Activated CD8-positive, alpha-beta memory T cell treated with anti-CD3 and anti-CD28 coated beads, Interleukin-2, amount 50 U/mL, for 24 hours (primary cell): Measurements from ENCODE around the gene KIF26B.
"Not testable (repeated sequence)": the region's sequence is repeated elsewhere in the genome, so short reads cannot be mapped to it uniquely, and the experiment has no call there.

Experiments
- DNase-seq: peaks from one replicate; pipeline ENCODE4 v3.0.0-alpha.2; 2020; ENCODE audit errors: extremely low read depth

Gene KIF26B

GRCh38 chr1:245154429-245155271 is at the start of gene KIF26B:
TSS of gene KIF26B (plus strand) at chr1:245154985. CDS start at chr1:245155425, 440 bp downstream.
- DNase-seq = no peak

DNA sequence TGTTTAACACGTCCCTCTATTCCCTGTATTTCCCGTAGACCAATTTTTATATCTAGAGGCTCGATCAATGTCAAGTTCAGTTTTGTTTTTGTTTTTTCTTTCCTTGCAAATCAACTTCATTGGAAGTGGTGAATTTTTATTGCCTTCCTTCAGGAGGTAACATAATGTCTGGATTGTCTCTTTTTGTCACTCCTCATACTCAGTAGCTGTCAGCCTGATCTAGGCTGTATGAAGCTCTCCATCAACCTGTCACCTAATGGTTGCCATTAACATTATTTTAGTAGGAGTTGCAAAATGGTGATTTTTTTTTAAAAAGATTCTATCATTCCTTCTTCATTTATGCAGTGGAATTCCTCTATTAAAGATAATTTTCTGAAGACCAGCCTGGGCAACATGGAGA is 49.7 kb upstream of the KIF26B start:
- DNase-seq = no peak

DNA sequence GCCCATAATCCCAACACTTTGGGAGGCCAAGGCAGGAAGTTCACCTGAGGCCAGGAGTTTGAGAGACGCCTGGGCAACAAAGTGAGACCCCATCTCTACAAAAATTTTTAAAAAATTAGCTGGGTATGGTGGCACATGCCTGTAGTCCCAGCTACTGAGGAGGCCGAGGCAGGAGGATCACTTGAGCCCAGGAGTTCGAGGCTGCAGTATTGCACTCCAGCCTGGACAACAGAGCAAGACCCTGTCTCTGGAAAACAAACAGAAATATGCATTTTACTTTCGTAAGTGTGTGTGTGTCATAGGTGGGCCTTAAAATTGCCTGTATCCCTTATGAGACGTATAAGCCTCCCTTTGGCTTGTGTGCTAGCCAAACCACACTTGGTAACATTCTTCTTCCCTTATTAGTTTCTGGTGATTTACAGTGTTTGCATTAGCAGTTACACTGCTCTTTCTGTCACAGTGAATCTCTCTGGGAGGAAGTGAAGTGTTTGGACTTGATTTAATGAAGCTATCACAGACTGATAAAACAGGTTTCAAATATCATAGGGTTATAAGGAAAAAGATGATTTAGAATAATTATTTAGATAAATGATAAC is 48.9 kb upstream of the KIF26B start:
- DNase-seq = no peak

GRCh38 chr1:245107776-245108114 is 47.0 kb upstream of the KIF26B start:
- no peak for DNase-seq

GRCh38 chr1:245108246-245108645 is 46.5 kb upstream of the KIF26B start:
- no peak for DNase-seq

DNA sequence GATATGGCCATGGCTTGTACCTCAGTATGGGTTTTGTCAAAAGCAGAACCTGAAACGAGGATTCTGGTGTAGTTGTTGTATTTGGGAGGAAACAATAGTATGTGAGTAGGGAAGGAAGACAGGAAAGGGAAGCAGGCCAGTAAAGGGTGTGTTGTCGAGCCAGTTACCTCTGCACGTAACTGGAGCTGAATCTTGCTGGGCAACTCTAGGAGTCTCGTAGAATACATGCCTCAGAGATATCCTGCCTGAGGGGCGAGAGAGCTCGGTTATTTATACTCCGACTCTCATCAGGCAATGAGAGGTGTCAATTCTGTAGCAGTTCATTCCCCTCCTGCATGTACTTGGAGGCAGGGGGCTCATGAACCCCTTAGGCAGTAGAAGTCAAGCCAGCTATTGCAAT is 45.9 kb upstream of the KIF26B start:
- DNase-seq = no peak

- DNase-seq = no peak
Observed at GRCh38 chr1:245110406-245110805, 44.4 kb upstream of the KIF26B start.

GRCh38 chr1:245111073-245111472 is 43.7 kb upstream of the KIF26B start:
- no peak for DNase-seq

GRCh38 chr1:245113649-245114048 is 41.1 kb upstream of the KIF26B start:
- no peak for DNase-seq

- no peak for DNase-seq
Observed at GRCh38 chr1:245116131-245116530, 38.7 kb upstream of the KIF26B start.

DNA sequence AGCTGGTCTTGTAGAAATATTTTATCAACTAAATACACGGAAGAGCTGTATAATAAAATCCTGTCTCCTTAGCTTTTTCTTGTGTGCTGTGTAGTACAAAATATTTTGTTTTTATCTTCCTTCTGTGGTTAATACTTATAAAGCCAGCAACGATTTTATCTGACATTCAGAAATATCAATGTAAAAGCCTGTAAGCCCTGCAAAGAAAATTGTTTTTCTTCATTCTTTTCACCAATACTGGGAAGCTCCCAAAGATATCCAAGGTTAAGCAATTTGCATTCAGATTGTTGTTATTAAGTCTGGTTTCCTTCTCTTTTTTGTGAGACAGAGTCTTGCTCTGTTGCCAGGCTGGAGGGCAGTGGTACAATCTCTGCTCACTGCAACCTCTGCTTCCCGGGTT is 38.0 kb upstream of the KIF26B start:
- DNase-seq = no peak

DNA sequence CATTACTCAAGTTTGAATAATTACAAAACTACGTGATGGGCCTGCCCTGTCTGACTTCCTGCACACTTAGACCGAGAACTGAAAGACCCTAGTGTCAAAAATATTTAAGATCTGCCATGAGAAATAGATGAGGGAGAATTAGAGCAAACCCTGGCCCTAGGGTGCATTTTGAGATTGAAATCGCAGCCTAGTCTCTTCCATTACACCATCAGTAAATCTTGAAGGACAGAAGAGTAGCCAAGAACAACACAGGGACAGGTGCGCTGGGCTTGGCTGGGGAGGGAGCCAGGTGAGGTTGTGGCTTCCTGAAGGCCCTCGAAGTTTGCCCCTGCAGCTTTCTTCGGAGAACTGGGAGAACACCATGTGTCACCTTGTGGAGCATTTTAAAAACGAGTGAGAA is 36.7 kb upstream of the KIF26B start:
- no peak for DNase-seq

DNA sequence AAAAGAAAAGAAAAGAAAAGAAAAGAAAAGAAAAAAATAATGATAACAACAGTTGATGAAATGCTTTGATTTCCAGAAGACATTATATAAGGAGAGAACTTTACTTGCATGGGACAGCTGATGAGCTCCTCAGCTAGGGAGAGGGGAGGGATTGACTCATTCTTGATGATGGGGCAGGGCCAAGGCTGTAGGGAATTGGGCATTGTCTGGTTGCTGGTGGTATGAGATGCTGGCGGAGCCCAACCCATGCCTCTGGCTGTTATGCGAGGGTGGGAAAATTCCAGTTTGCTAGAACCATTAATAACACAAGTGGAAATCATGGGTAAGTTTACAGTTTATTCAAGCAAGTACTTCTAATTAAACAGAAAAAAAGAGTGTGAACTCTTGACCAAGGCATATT is 36.0 kb upstream of the KIF26B start:
- no peak for DNase-seq

DNA sequence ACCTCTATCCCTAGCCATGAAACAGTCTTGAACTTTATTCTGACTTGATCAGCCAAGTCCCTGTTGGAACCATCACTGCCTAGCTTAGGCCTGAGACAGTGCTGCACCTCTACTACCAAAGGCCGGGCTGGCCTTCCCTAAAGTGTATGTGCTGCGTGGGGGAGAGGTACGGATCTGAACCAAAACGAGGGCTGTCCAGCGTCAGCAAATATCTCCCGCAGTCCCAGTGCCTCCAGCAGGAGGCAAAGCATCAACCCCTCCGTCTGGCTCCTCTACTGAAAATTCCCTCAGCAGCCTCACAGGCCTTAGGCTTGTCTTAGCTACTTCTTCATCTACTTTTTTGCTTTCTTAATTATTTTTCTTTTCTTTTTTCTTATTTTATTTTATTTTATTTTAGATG is 33.3 kb upstream of the KIF26B start:
- DNase-seq = no peak

GRCh38 chr1:245124241-245124640 is 30.5 kb upstream of the KIF26B start:
- DNase-seq = no peak

- no peak for DNase-seq
Observed at GRCh38 chr1:245124644-245125043, 30.1 kb upstream of the KIF26B start.

DNA sequence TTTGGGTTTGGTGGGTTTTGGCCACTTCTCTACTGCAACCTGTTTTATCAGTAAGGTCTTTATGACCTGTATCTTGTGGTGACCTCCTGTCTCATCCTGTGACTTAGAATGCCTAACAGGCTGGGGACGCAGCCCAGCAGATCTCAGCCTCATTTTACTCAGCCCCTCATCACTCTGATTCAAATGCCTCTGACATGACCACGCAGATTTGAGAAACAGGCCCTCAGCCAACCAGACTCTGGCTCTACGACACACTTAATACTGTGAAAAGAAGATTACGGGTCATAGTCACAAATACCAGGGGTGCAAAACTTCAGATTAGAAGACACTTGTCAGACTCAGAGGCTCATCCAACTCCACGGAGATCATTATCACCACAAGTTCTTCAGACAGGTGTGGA is 28.3 kb upstream of the KIF26B start:
- no peak for DNase-seq

- no peak for DNase-seq
Observed at GRCh38 chr1:245128381-245129101, 26.2 kb upstream of the KIF26B start.

GRCh38 chr1:245129319-245130240 is 25.2 kb upstream of the KIF26B start:
- no peak for DNase-seq

- DNase-seq = not testable (repeated sequence)
Observed at GRCh38 chr1:245130281-245131025, 24.3 kb upstream of the KIF26B start.

DNA sequence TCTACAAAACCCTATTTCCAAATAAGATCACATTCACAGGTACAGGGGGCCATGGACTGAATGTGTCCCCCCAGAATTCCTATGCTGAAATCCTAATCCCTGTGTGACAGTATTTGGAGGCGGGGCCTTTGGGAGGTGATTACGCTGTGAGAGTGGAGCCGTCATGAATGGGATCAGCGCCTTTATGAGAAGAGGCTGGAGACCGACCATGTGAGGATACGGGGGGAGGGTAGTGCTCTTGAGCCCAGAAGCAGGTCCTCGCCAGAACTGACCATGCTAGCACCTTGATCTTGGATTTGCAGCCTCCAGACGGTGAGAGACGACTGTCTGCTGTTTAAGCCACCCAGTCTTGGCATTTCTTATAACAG is 23.8 kb upstream of the KIF26B start:
- no peak for DNase-seq
